Liver (tissue), 9 donors: ENCODE measurements around the gene PLEKHA7. TPM values are rescaled to one million over a fixed set of nuclear protein-coding genes. Genes with fewer than 3 reads are reported as not detected.

Source experiments
- DNase-seq: peaks from one replicate; pipeline ENCODE4 v3.0.0-alpha.2; 2017; ENCODE audit warnings: low spot score
- H3K27ac ChIP-seq, 2 donors: one replicate each; pipeline ENCODE4 v1.7.0; 2013; ENCODE audit warnings: inconsistent platforms in 2 of 2, low read length in 2 of 2, control low read depth in 1 of 2, low read depth in 1 of 2, mild to moderate bottlenecking in 1 of 2
- H3K27me3 ChIP-seq, 4 donors: one replicate each; pipeline versions ENCODE4 v1.6.1 to v1.7.0; 2013; ENCODE audit warnings: low read length in 3 of 4, inconsistent platforms in 1 of 4, mild to moderate bottlenecking in 1 of 4, moderate library complexity in 1 of 4; ENCODE audit not compliant: control insufficient read depth in 4 of 4, insufficient read depth in 4 of 4
- H3K36me3 ChIP-seq, 4 donors: one replicate each; pipeline versions ENCODE4 v1.6.1 to v1.7.0; 2013; ENCODE audit warnings: low read length in 3 of 4, mild to moderate bottlenecking in 3 of 4, low read depth in 1 of 4, moderate library complexity in 1 of 4; ENCODE audit not compliant: control insufficient read depth in 4 of 4, insufficient read depth in 3 of 4
- H3K4me1 ChIP-seq, 4 donors: one replicate each; pipeline versions ENCODE4 v1.6.1 to v1.7.0; 2013; ENCODE audit warnings: low read length in 3 of 4, mild to moderate bottlenecking in 3 of 4, moderate library complexity in 1 of 4; ENCODE audit not compliant: control insufficient read depth in 4 of 4, insufficient read depth in 4 of 4
- H3K4me3 ChIP-seq, 3 donors: one replicate each; pipeline versions ENCODE4 v1.6.1 to v1.7.0; 2013; ENCODE audit warnings: low read length in 3 of 3, control low read depth in 1 of 3, low read depth in 1 of 3, mild to moderate bottlenecking in 1 of 3
- H3K9ac ChIP-seq, 2 donors: one replicate each; pipeline ENCODE4 v1.7.0; 2013; ENCODE audit warnings: low read length in 2 of 2, mild to moderate bottlenecking in 2 of 2, moderate library complexity in 2 of 2, control low read depth in 1 of 2, low read depth in 1 of 2
- H3K9me3 ChIP-seq, 4 donors: one replicate each; pipeline versions ENCODE4 v1.6.1 to v1.7.0; 2013; ENCODE audit warnings: low read length in 3 of 4; ENCODE audit not compliant: control insufficient read depth in 4 of 4
- EGR1 ChIP-seq, 2 donors: IDR thresholded peaks; 2 replicates each; pipeline ENCODE4 v1.6.1; 2016 to 2018; ENCODE audit warnings: antibody characterized with exemption in 2 of 2, low read depth in 2 of 2
- FOXA1 ChIP-seq: IDR thresholded peaks from 2 replicates; pipeline ENCODE4 v1.6.1; 2016; ENCODE audit warnings: antibody characterized with exemption
- FOXA2 ChIP-seq: IDR thresholded peaks from 2 replicates; pipeline ENCODE4 v1.6.1; 2016; ENCODE audit warnings: antibody characterized with exemption
- GABPA ChIP-seq, 2 donors: IDR thresholded peaks in 1 of 2; conservative IDR thresholded peaks in 1 of 2; 2 replicates each; pipeline ENCODE4 v1.6.1; 2016; ENCODE audit warnings: antibody characterized with exemption in 2 of 2, mild to moderate bottlenecking in 1 of 2, moderate library complexity in 1 of 2
- HNF4A ChIP-seq, 2 donors: conservative IDR thresholded peaks; 2 replicates each; pipeline ENCODE4 v1.6.1; 2016; ENCODE audit warnings: antibody characterized with exemption in 2 of 2, mild to moderate bottlenecking in 2 of 2
- HNF4G ChIP-seq: IDR thresholded peaks from 2 replicates; pipeline ENCODE4 v1.6.1; 2016; ENCODE audit warnings: antibody characterized with exemption
- JUND ChIP-seq, 2 donors: IDR thresholded peaks; 2 replicates each; pipeline ENCODE4 v1.6.1; 2016; ENCODE audit warnings: antibody characterized with exemption in 2 of 2
- NR2F2 ChIP-seq: IDR thresholded peaks from 2 replicates; pipeline ENCODE4 v1.6.1; 2016; ENCODE audit warnings: antibody characterized with exemption
- RAD21 ChIP-seq, 2 donors: IDR thresholded peaks; 2 replicates each; pipeline ENCODE4 v1.6.1; 2016; ENCODE audit warnings: antibody characterized with exemption in 2 of 2, mild to moderate bottlenecking in 2 of 2
- RXRA ChIP-seq, 2 donors: IDR thresholded peaks; 2 replicates each; pipeline ENCODE4 v1.6.1; 2017 to 2018; ENCODE audit warnings: antibody characterized with exemption in 2 of 2, mild to moderate bottlenecking in 1 of 2
- SP1 ChIP-seq: IDR thresholded peaks from 2 replicates; pipeline ENCODE4 v1.6.1; 2018; ENCODE audit warnings: antibody characterized with exemption, mild to moderate bottlenecking
- TAF1 ChIP-seq: conservative IDR thresholded peaks from 2 replicates; pipeline ENCODE4 v1.6.1; 2016; ENCODE audit warnings: antibody characterized with exemption, mild to moderate bottlenecking
- YY1 ChIP-seq: IDR thresholded peaks from 2 replicates; pipeline ENCODE4 v1.6.1; 2016; ENCODE audit warnings: antibody characterized with exemption, mild to moderate bottlenecking
- WGBS: extraction: QIAGEN DNeasy Blood & Tissue Kit; methylation state at CpG from one replicate; pipeline ENCODE4 v1.1.7; 2013; 5-methylcytosine and 5-hydroxymethylcytosine counted together
- polyA plus RNA-seq, 2 donors: library from polyadenylated mRNA; stranded (reverse) in 1 of 2; unstranded in 1 of 2; fragments of 200-250 nt in 1 of 2; fragments of >200 nt in 1 of 2; fragmentation: Nextera tagmentation in 1 of 2; extraction: Ambion mirVana in 1 of 2; gene quantifications; one replicate each; pipeline versions ENCODE4 v1.2.1 to v1.2.3, GENCODE V29; 2013 to 2015
- total RNA-seq, 2 donors: library from RNA; depleted of rRNA; stranded (reverse); fragments of >200 nt; gene quantifications; one replicate each; pipeline ENCODE4 v1.2.3, GENCODE V29; 2014
- TF ChIP-seq, protein P1 (sequence below): fragments of 150-350 bp; IDR thresholded peaks from 2 replicates; pipeline ENCODE4 v1.5.1; 2017; ENCODE audit warnings: improper control_type of control experiment, low read depth, low read length; ENCODE audit not compliant: missing input control
- TF ChIP-seq, protein P2 (sequence below): IDR thresholded peaks from 2 replicates; pipeline ENCODE4 v1.6.1; 2016; ENCODE audit warnings: antibody characterized with exemption, mild to moderate bottlenecking
- TF ChIP-seq, protein P3 (sequence below): IDR thresholded peaks from 2 replicates; pipeline ENCODE4 v1.6.1; 2016; ENCODE audit warnings: antibody characterized with exemption
- TF ChIP-seq, protein P4 (sequence below): IDR thresholded peaks from 2 replicates; pipeline ENCODE4 v1.6.1; 2016; ENCODE audit warnings: antibody characterized with exemption
- TF ChIP-seq, protein P5 (sequence below): IDR thresholded peaks from 2 replicates; pipeline ENCODE4 v1.6.1; 2016; ENCODE audit warnings: antibody characterized with exemption
- donor health status: healthy.
- donor health status: healthy.
- donor health status: healthy.
- donor health status: healthy.
- donor health status: healthy.

Gene PLEKHA7
- total and polyA plus RNA-seq, 4 donors = 6.1 to 28.8 (median 8.5) TPM

DNA sequence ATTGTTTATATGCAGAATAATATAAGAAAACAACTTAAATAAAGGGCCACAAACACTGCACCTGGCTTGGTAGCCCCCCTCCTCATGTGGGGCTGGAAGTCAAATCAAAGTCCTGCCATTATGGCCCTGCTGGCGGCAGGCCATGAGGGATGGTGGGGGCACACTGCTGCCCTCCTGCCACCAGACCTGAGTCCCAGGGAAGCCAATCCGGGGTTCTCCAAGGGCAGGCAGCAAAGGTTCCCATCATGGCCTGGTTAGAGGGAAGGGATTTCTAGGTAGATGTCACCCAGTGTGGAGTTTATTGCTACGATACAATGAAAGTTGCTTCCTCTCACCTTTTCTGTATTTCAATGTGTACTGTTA is 236.6 kb downstream of the PLEKHA7 start:
- H3K27me3 ChIP-seq = no peaks in the 10 kb centered on the region
- no peak overlapping the region for H3K27ac ChIP-seq
- H3K4me1 ChIP-seq = peaks cover 11 to 20% (median 18%) of the 10 kb centered on the region in 4 donors
- no peak for DNase-seq
- TF ChIP-seq JUND (IDR thresholded peaks at IDR 0.05) (no peak), SP1 (no peak), YY1 (no peak), RAD21 (IDR thresholded peaks at IDR 0.05) (no peak), NR2F2 (no peak), RXRA (IDR thresholded peaks at IDR 0.05) (no peak), GABPA (IDR thresholded peaks at IDR 0.05 in 1 of 2, conservative IDR thresholded peaks at IDR 0.05 in 1 of 2) (no peak), FOXA2 (no peak), EGR1 (IDR thresholded peaks at IDR 0.05; ENCODE audit: low read depth in 2 of 2) (no peak), TAF1 (no peak)
- TF ChIP-seq, protein P1, sequence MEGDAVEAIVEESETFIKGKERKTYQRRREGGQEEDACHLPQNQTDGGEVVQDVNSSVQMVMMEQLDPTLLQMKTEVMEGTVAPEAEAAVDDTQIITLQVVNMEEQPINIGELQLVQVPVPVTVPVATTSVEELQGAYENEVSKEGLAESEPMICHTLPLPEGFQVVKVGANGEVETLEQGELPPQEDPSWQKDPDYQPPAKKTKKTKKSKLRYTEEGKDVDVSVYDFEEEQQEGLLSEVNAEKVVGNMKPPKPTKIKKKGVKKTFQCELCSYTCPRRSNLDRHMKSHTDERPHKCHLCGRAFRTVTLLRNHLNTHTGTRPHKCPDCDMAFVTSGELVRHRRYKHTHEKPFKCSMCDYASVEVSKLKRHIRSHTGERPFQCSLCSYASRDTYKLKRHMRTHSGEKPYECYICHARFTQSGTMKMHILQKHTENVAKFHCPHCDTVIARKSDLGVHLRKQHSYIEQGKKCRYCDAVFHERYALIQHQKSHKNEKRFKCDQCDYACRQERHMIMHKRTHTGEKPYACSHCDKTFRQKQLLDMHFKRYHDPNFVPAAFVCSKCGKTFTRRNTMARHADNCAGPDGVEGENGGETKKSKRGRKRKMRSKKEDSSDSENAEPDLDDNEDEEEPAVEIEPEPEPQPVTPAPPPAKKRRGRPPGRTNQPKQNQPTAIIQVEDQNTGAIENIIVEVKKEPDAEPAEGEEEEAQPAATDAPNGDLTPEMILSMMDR = no peak
- TF ChIP-seq, protein P2, sequence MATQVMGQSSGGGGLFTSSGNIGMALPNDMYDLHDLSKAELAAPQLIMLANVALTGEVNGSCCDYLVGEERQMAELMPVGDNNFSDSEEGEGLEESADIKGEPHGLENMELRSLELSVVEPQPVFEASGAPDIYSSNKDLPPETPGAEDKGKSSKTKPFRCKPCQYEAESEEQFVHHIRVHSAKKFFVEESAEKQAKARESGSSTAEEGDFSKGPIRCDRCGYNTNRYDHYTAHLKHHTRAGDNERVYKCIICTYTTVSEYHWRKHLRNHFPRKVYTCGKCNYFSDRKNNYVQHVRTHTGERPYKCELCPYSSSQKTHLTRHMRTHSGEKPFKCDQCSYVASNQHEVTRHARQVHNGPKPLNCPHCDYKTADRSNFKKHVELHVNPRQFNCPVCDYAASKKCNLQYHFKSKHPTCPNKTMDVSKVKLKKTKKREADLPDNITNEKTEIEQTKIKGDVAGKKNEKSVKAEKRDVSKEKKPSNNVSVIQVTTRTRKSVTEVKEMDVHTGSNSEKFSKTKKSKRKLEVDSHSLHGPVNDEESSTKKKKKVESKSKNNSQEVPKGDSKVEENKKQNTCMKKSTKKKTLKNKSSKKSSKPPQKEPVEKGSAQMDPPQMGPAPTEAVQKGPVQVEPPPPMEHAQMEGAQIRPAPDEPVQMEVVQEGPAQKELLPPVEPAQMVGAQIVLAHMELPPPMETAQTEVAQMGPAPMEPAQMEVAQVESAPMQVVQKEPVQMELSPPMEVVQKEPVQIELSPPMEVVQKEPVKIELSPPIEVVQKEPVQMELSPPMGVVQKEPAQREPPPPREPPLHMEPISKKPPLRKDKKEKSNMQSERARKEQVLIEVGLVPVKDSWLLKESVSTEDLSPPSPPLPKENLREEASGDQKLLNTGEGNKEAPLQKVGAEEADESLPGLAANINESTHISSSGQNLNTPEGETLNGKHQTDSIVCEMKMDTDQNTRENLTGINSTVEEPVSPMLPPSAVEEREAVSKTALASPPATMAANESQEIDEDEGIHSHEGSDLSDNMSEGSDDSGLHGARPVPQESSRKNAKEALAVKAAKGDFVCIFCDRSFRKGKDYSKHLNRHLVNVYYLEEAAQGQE = no peak
- TF ChIP-seq, protein P3, sequence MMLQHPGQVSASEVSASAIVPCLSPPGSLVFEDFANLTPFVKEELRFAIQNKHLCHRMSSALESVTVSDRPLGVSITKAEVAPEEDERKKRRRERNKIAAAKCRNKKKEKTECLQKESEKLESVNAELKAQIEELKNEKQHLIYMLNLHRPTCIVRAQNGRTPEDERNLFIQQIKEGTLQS = no peak
- no peak overlapping the region for H3K9ac ChIP-seq
- 97% methylated on average over 3 of the region's 3 CpGs for whole genome bisulfite sequencing
- H3K36me3 ChIP-seq = peaks cover 0 to 8% (median under 1%) of the 10 kb centered on the region in 4 donors
- H3K9me3 ChIP-seq = no peaks in the 10 kb centered on the region
- no peak overlapping the region for H3K4me3 ChIP-seq

DNA sequence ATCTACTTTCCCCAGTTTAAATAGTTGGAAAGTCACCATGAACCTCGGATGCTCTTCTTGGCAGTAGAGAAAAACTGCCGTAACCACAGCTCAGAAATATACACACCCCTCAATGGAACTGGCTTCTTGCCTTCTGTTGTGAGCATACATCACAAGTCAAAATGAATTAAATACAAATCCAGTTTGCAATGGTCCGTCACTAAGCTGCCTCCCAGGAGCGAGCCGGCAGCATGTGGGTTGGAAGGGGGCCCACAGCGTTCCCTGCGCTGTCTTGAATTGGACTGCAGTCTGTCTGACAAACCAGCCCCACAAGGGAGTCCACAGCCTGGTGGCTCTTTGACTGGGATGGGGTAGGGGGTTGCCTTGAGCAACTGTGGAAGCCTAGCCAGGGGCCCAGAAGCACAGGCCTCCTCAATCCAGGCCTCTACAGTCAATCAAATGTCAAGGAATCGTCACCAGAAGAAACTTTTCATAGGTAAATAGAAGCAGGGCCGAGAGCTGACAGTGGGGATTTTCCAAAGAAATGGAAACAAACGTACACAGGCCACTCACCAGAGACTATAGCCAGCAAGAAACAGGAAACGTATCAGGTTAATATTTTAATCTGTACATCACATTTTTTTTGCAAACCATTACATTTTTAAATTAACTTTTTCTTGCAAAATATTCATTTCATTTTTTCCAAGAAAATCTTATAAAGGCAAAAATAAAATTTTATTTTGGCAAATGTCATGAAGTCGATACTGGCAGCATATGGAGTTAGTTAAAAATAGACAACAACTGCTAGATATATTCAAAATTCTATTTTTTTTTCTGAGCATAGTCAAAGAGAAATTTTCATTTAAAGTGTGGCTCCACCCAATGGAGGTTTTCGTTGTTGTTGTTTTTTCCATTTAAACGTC is 237.3 kb downstream of the PLEKHA7 start:
- no peak overlapping the region for H3K4me3 ChIP-seq
- peaks cover 11 to 20% (median 18%) of the 10 kb centered on the region in 4 donors for H3K4me1 ChIP-seq
- WGBS = 88% methylated on average over 14 of the region's 14 CpGs
- H3K36me3 ChIP-seq = peaks cover 0 to 8% (median under 1%) of the 10 kb centered on the region in 4 donors
- H3K27ac ChIP-seq = no peak overlapping the region
- DNase-seq = no peak
- H3K27me3 ChIP-seq = no peaks in the 10 kb centered on the region
- no peak overlapping the region for H3K9ac ChIP-seq
- no peaks in the 10 kb centered on the region for H3K9me3 ChIP-seq
- TF ChIP-seq NR2F2 = no peak
- no peak for TF ChIP-seq RXRA (IDR thresholded peaks at IDR 0.05)
- no peak for TF ChIP-seq EGR1 (IDR thresholded peaks at IDR 0.05; ENCODE audit: low read depth in 2 of 2)
- no peak for TF ChIP-seq FOXA1
- TF ChIP-seq, protein P4, sequence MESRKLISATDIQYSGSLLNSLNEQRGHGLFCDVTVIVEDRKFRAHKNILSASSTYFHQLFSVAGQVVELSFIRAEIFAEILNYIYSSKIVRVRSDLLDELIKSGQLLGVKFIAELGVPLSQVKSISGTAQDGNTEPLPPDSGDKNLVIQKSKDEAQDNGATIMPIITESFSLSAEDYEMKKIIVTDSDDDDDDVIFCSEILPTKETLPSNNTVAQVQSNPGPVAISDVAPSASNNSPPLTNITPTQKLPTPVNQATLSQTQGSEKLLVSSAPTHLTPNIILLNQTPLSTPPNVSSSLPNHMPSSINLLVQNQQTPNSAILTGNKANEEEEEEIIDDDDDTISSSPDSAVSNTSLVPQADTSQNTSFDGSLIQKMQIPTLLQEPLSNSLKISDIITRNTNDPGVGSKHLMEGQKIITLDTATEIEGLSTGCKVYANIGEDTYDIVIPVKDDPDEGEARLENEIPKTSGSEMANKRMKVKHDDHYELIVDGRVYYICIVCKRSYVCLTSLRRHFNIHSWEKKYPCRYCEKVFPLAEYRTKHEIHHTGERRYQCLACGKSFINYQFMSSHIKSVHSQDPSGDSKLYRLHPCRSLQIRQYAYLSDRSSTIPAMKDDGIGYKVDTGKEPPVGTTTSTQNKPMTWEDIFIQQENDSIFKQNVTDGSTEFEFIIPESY = no peak
- no peak for TF ChIP-seq HNF4A (conservative IDR thresholded peaks at IDR 0.05)
- TF ChIP-seq RAD21 (IDR thresholded peaks at IDR 0.05) = no peak
- TF ChIP-seq, protein P2 = no peak
- no peak for TF ChIP-seq YY1
- TF ChIP-seq SP1 = no peak
- TF ChIP-seq, protein P5, sequence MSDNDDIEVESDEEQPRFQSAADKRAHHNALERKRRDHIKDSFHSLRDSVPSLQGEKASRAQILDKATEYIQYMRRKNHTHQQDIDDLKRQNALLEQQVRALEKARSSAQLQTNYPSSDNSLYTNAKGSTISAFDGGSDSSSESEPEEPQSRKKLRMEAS = no peak
- no peak for TF ChIP-seq HNF4G
- TF ChIP-seq TAF1 = no peak
- TF ChIP-seq, protein P3 = no peak
- TF ChIP-seq JUND (IDR thresholded peaks at IDR 0.05) = no peak
